K562 (cell line): ENCODE data around the gene IARS1.

Source experiments
- ELF4 ChIP-seq: fragments of 450-650 bp; formaldehyde crosslinking; IDR thresholded peaks from 2 replicates; pipeline ENCODE4 v1.4.0; 2022; ENCODE audit warnings: missing genetic modification characterization
- EP300 ChIP-seq: IDR thresholded peaks from 2 replicates; pipeline ENCODE4 v1.6.1; 2012; ENCODE audit warnings: low read length, improper control_type of control experiment
- HDAC2 ChIP-seq: fragments of 450-650 bp; IDR thresholded peaks from 2 replicates; pipeline ENCODE4 v1.6.1; 2016; ENCODE audit warnings: mild to moderate bottlenecking
- JUND ChIP-seq, 2 experiments: IDR thresholded peaks; 2 replicates in 1 of 2; 3 replicates in 1 of 2; pipeline ENCODE4 v1.6.1; 2011; ENCODE audit warnings: borderline replicate concordance in 2 of 2, low read depth in 2 of 2, low read length in 2 of 2, improper control_type of control experiment in 1 of 2, missing biosample characterization in 1 of 2, missing genetic modification characterization in 1 of 2, missing genetic modification reagents in 1 of 2
- MBD2 ChIP-seq: sonication (generic); IDR thresholded peaks from 2 replicates; pipeline ENCODE4 v1.6.1; 2016; ENCODE audit warnings: low read depth, borderline replicate concordance
- POLR2AphosphoS5 ChIP-seq: IDR thresholded peaks from 2 replicates; pipeline ENCODE4 v1.6.1; 2011; ENCODE audit warnings: mild to moderate bottlenecking, low read depth, low read length, moderate library complexity; ENCODE audit not compliant: control insufficient read depth, insufficient read depth
- RAD21 ChIP-seq, 2 experiments: fragments of 250-450 bp in 1 of 2; fragments of 450-650 bp in 1 of 2; sonication (Bioruptor Pico) in 1 of 2; formaldehyde crosslinking in 1 of 2; IDR thresholded peaks in 1 of 2; conservative IDR thresholded peaks in 1 of 2; 2 replicates each; pipeline versions ENCODE4 v1.4.0 to v1.8.0; 2020 to 2022; ENCODE audit warnings: mild to moderate bottlenecking in 2 of 2, moderate library complexity in 1 of 2
- RBM34 ChIP-seq: fragments of 200-400 bp; formaldehyde crosslinking; IDR thresholded peaks from 2 replicates; pipeline ENCODE4 v1.6.1; 2018; ENCODE audit warnings: low read length, borderline replicate concordance; ENCODE audit not compliant: insufficient read depth
- TAF1 ChIP-seq: IDR thresholded peaks from 2 replicates; pipeline ENCODE4 v1.6.1; 2011; ENCODE audit warnings: mild to moderate bottlenecking, low read length, moderate library complexity; ENCODE audit not compliant: insufficient read depth, control insufficient read depth, severe bottlenecking; ENCODE audit errors: extremely low read depth
- ZNF140 ChIP-seq: fragments of 250-450 bp; sonication (Bioruptor Pico); IDR thresholded peaks from 2 replicates; pipeline ENCODE4 v1.8.0; 2021; ENCODE audit warnings: moderate library complexity, mild to moderate bottlenecking, inconsistent platforms
- ZNF232 ChIP-seq: sonication (generic); formaldehyde crosslinking; IDR thresholded peaks from 2 replicates; pipeline ENCODE4 v1.8.0; 2022; ENCODE audit warnings: mild to moderate bottlenecking, missing genetic modification reagents
- TF ChIP-seq, protein P1 (sequence below), 2 experiments: fragments of 450-650 bp in 1 of 2; sonication (generic) in 1 of 2; formaldehyde crosslinking in 1 of 2; IDR thresholded peaks in 1 of 2; conservative IDR thresholded peaks in 1 of 2; 2 replicates each; pipeline versions ENCODE4 v1.6.1 to v1.8.1; 2016 to 2023; ENCODE audit warnings: mild to moderate bottlenecking in 2 of 2, moderate library complexity in 2 of 2, inconsistent platforms in 1 of 2, missing genetic modification reagents in 1 of 2
- TF ChIP-seq, protein P2 (sequence below): fragments of 450-650 bp; formaldehyde crosslinking; conservative IDR thresholded peaks from 2 replicates; pipeline ENCODE4 v1.4.0; 2022; ENCODE audit warnings: mild to moderate bottlenecking, missing genetic modification characterization

DNA sequence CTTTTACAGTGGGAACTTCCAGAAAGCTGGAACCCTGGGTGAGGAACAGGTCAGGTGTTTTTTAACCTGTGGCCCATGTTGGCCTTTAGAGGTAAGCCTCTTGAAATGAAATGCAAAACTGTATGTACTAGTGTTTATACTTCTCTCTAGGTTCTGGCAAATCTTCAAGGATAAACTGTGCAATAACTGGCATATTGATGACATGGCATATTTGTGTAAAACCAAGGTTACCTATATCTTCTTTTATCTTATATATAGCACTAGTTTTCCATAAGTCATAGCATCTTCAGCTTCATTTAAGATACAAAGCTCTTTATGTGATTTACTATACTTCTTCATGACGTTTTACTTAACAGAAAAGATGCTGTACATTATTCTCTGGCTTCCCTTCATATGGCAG, 7.4 kb upstream of the IARS1 start:
- TF ChIP-seq ELF4 (CRISPR knock-in tag) (no peak), POLR2AphosphoS5 (no peak), TAF1 (no peak), EP300 (no peak), MBD2 (no peak), ZNF140 (CRISPR knock-in tag) (no peak), JUND (IDR thresholded peaks at IDR 0.05; ENCODE audit: borderline replicate concordance, low read depth, low read length) (no peak), JUND (tag; IDR thresholded peaks at IDR 0.05; ENCODE audit: borderline replicate concordance, low read depth, low read length) (no peak), HDAC2 (no peak), RAD21 (CRISPR knock-in tag; conservative IDR thresholded peaks at IDR 0.05 in 1 of 2, IDR thresholded peaks at IDR 0.05 in 1 of 2) (no peak), RBM34 (no peak), ZNF232 (CRISPR knock-in tag) (no peak)
- TF ChIP-seq, protein P1, sequence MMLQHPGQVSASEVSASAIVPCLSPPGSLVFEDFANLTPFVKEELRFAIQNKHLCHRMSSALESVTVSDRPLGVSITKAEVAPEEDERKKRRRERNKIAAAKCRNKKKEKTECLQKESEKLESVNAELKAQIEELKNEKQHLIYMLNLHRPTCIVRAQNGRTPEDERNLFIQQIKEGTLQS (IDR thresholded peaks at IDR 0.05) = no peak
- TF ChIP-seq, protein P1 (CRISPR knock-in tag; conservative IDR thresholded peaks at IDR 0.05) = no peak
- TF ChIP-seq, protein P2, sequence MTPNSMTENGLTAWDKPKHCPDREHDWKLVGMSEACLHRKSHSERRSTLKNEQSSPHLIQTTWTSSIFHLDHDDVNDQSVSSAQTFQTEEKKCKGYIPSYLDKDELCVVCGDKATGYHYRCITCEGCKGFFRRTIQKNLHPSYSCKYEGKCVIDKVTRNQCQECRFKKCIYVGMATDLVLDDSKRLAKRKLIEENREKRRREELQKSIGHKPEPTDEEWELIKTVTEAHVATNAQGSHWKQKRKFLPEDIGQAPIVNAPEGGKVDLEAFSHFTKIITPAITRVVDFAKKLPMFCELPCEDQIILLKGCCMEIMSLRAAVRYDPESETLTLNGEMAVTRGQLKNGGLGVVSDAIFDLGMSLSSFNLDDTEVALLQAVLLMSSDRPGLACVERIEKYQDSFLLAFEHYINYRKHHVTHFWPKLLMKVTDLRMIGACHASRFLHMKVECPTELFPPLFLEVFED (CRISPR knock-in tag) = no peak
